T follicular helper cell (primary cell): ENCODE data around the gene STH.

Experiments
- DNase-seq: peaks from one replicate; pipeline ENCODE4 v3.0.0-alpha.2; 2020; ENCODE audit warnings: low read depth

STH gene

GRCh38 chr17:45967378-45967777 lies 31.7 kb upstream of the STH start:
- no peak for DNase-seq

- DNase-seq = no peak
Observed at GRCh38 chr17:45968732-45969131, 30.3 kb upstream of the STH start.

- no peak for DNase-seq
Observed at GRCh38 chr17:45969726-45970125, 29.3 kb upstream of the STH start.

- DNase-seq = no peak
Observed at GRCh38 chr17:45970659-45971058, 28.4 kb upstream of the STH start.

- no peak for DNase-seq
Observed at GRCh38 chr17:45971698-45972141, 27.3 kb upstream of the STH start.

GRCh38 chr17:45972531-45972930 lies 26.5 kb upstream of the STH start:
- no peak for DNase-seq

GRCh38 chr17:45973099-45973780 lies 25.8 kb upstream of the STH start:
- no peak for DNase-seq

- DNase-seq = no peak
Observed at GRCh38 chr17:45973946-45974859, 24.8 kb upstream of the STH start.

- no peak for DNase-seq
Observed at GRCh38 chr17:45974916-45975630, 24.0 kb upstream of the STH start.

- DNase-seq = no peak
Observed at GRCh38 chr17:45975640-45976295, 23.3 kb upstream of the STH start.

GRCh38 chr17:45976391-45976754 lies 22.7 kb upstream of the STH start:
- DNase-seq = no peak

- no peak for DNase-seq
Observed at GRCh38 chr17:45976755-45977505, 22.1 kb upstream of the STH start.

GRCh38 chr17:45977506-45977824 lies 21.6 kb upstream of the STH start:
- no peak for DNase-seq

- DNase-seq = no peak
Observed at GRCh38 chr17:45977976-45978626, 20.9 kb upstream of the STH start.

GRCh38 chr17:45979137-45979536 lies 19.9 kb upstream of the STH start:
- DNase-seq = no peak

- DNase-seq = no peak
Observed at GRCh38 chr17:45980855-45981254, 18.2 kb upstream of the STH start.

GRCh38 chr17:45981306-45981705 lies 17.7 kb upstream of the STH start:
- no peak for DNase-seq

GRCh38 chr17:45982791-45983613 lies 16.0 kb upstream of the STH start:
- DNase-seq = no peak

GRCh38 chr17:45983614-45984310 lies 15.3 kb upstream of the STH start:
- no peak for DNase-seq
